ENCODE measurements around the gene SLC25A47.
"Not testable (repeated sequence)": the region's sequence is repeated elsewhere in the genome, so short reads cannot be mapped to it uniquely, and the experiment has no call there.

Gene SLC25A47

DNA sequence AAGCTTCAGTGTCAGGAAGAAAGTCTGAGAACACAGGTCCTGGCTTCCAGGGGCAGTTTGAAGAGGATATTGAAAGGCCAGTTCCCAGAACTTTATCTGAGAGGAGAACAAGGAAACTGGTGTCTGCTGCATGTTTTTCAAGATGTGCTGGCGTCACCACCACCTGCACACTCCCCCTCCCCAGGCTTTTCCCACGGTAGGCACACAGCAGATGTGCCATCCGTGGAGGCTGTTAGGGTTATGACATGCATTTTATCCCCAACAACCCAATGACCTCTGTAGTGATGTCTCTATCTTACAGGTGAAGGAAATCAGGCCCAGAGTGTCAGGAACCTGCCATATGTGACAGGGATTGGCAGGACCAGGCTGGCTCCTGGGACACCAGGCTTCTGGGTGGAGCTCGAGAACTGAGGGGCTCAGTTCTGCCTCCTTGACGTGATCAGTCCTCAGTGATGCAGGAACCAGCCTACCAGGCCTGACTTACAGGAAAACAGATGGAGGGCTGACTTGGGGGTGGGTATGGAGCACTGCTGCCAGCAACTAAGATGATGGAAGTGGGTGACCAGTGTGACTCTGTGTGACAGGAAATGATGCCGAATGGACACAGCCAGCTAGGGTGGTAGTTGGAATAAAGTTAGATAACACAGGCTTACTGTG is 16.8 kb downstream of the SLC25A47 start:
- H3K4me3 ChIP-seq (ENCODE audit: low read depth, low read length) = no peak overlapping the region
- no peak for DNase-seq (ENCODE audit: low read depth)

DNA sequence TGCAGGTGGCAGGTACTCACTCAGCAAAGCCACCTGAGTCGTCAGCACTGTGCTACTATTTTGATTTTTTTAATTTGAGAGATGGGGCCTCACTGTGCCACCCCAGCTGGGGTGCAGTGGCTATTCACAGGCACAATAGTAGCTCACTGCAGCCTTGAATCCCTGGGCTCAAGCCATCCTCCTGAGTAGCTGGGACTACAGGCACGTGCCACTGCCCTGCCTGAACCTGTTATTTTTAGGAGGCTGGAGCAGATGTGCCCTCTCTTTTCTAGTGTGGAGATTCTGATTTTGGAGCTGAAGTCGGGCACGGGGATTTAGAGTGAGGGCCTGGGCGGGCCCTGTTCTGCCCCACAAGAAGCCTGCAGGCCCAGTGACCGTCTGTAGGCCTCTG is 17.3 kb downstream of the SLC25A47 start:
- DNase-seq (ENCODE audit: low read depth) = no peak
- no peak overlapping the region for H3K4me3 ChIP-seq (ENCODE audit: low read depth, low read length)

- peak; percentile 10 for DNase-seq (ENCODE audit: low read depth)
These were observed 18.3 kb downstream of the SLC25A47 start for GRCh38 chr14:100341301-100342031.

GRCh38 chr14:100342195-100342594 is 19.1 kb downstream of the SLC25A47 start:
- no peak for DNase-seq (ENCODE audit: low read depth)
- no peak overlapping the region for H3K4me3 ChIP-seq (ENCODE audit: low read depth, low read length)

More at GRCh38 chr14:100341301-100342031, 18.3 kb downstream of the SLC25A47 start:
- no peak overlapping the region for H3K4me3 ChIP-seq (ENCODE audit: low read depth, low read length)

DNA sequence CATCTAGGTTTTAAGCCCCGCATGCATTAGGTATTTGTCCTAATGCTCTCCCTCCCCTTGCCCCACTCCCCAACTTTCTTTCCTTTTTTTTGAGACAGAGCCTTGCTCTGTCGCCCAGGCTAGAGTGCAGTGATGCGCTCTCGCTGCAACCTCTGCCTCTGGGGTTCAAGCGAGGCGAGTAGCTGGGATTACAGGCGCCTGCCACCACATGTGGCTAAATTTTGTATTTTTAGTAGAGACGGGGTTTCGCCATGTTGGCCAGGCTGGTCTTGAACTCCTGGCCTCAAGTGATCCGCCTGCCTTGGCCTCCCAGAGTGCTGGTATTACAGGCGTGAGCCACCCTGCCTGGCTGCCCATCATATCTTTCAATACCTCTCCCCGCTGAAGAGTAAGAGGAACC is 19.7 kb downstream of the SLC25A47 start:
- H3K4me3 ChIP-seq (ENCODE audit: low read depth, low read length); DNase-seq (ENCODE audit: low read depth): not testable (repeated sequence)

DNA sequence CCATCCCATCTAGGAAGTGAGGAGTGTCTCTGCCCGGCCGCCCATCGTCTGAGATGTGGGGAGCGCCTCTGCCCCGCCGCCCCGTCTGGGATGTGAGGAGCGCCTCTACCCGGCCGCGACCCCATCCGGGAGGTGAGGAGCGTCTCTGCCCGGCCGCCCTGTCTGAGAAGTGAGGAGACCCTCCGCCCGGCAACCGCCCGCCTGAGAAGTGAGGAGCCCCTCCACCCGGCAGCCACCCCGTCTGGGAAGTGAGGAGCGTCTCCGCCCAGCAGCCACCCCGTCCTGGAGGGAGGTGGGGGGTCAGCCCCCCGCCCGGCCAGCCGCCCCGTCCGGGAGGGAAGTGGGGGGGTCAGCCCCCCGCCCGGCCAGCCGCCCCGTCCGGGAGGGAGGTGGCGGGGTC is 21.5 kb downstream of the SLC25A47 start:
- not testable (repeated sequence) for H3K4me3 ChIP-seq (ENCODE audit: low read depth, low read length); DNase-seq (ENCODE audit: low read depth)

GRCh38 chr14:100345711-100346110 is 22.6 kb downstream of the SLC25A47 start:
- no peak overlapping the region for H3K4me3 ChIP-seq (ENCODE audit: low read depth, low read length)
- no peak for DNase-seq (ENCODE audit: low read depth)

- DNase-seq (ENCODE audit: low read depth) = no peak
- no peak overlapping the region for H3K4me3 ChIP-seq (ENCODE audit: low read depth, low read length)
These were observed 23.4 kb downstream of the SLC25A47 start for GRCh38 chr14:100346306-100347091.

- no peak overlapping the region for H3K4me3 ChIP-seq (ENCODE audit: low read depth, low read length)
- DNase-seq (ENCODE audit: low read depth) = no peak
These were observed 25.2 kb downstream of the SLC25A47 start for GRCh38 chr14:100348253-100348729.

DNA sequence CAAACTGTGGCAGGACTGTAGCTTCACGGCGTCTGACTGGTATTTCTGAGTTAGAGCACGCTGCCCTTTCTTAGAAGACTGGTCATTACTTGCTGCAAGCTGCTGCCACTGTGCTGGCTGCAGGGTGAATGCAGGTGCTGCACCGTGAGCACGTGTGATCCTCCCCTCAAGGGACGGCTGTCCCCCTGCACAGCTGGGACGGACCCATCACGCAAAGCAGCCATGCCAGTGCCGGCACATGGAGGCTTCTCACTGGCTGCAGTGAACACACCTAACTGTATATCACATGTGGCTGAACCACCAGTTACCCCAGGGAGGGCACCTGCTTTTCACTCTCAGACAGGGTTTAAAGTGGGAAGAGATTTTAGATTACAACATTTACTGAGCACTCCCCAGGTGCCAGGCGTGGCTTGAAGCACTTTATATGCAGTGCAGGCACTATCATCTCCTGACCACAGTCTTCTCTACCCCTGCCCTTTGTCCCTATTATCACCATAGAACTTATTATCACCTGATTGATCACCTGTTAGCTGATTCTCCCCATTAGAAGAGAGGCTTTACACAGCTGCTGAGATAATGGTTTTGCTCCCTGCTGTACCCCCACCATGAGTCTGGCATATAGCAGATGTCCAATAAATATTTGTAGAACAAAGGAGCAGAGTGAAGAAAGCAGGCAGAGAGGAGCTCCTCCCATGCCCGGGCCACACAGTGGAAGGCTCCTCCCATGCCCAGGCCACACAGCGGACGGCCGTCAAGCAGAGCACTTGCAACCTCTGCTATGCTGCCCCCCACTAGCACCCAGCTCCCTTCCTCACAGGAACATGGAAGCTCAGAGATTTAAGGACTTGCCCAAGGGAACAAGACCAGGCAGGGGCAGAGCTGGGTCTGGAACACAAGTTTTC is 25.9 kb downstream of the SLC25A47 start:
- no peak overlapping the region for H3K4me3 ChIP-seq (ENCODE audit: low read depth, low read length)
- DNase-seq (ENCODE audit: low read depth) = no peak

GRCh38 chr14:100350276-100350926 is 27.3 kb downstream of the SLC25A47 start:
- H3K4me3 ChIP-seq (ENCODE audit: low read depth, low read length) = no peak overlapping the region
- DNase-seq (ENCODE audit: low read depth) = no peak

DNA sequence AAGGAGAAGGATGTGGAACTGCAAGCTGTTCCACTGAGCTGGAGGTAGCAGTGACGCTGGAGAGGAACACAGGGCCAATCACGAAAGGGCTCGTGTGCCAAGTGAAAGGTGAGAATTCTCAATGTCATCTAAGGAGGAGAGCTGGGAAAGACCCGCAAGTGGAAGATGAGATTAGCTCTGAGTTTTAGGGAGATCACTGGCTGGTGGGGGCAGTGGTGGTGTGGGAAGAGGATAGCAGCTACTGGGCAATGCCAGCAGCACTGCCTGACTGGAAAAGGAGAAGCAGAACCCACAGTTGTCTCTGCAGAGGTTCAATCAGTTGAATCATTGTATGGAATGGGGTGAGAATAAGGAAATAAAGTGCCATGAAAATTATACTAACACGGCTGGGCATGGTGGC is 27.8 kb downstream of the SLC25A47 start:
- H3K4me3 ChIP-seq (ENCODE audit: low read depth, low read length) = no peak overlapping the region
- DNase-seq (ENCODE audit: low read depth) = no peak

DNA sequence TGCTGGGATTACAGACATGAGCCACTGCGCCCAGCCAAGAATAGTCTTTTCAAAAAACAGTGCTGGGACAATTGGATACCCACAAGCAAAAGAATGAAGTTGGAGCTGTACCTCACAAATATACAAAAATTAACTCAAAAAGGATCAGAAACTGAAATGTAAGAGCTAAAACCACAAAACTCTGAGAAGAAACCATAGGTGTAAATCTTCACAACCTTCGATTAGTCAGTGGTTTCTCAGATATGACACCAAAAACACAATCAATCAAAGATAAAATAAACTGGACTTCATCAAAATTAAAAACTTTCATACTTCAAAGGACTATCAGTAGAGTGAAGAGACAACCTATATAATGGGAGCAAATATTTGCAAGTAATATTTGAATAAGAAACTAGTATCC is 35.3 kb downstream of the SLC25A47 start:
- DNase-seq (ENCODE audit: low read depth) = no peak
- no peak overlapping the region for H3K4me3 ChIP-seq (ENCODE audit: low read depth, low read length)

DNA sequence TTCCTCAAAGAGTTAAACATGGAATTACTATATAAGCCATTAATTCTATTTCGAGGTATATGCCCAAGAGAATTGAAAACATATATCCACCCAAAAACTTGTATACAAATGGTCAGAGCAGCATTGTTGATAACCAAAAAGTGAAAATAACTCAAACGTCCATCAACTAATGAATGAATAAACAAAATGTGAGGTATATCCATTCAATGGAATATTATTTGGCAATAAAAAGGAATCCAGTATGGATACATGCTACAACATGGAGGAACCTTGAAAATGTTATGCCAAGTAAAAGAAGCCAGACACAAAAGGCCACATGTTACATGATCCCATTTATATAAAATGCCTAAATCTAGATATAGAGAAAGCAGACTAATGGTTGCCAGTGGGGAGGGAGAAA is 36.0 kb downstream of the SLC25A47 start:
- DNase-seq (ENCODE audit: low read depth) = no peak
- no peak overlapping the region for H3K4me3 ChIP-seq (ENCODE audit: low read depth, low read length)

DNA sequence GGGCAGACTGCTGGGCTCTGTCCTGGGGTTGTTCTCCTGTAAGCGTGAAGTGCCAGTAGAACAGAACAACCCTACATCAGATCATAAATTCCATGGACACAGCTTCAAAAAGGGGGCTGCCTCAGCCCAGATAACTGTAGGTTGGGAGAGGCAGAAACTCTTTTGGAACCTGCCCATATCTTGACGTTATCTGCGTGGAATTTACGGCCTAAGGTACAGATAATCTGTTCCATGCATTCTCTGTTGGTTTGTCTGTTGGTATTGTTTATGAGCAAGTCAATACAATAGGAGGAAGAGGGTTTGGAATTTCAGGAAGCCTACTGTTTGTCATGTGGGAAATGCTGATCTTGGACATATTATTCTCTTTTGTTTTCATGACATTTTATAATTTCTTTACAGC is 36.7 kb downstream of the SLC25A47 start:
- DNase-seq (ENCODE audit: low read depth) = no peak
- no peak overlapping the region for H3K4me3 ChIP-seq (ENCODE audit: low read depth, low read length)

GRCh38 chr14:100361626-100362025 is 38.5 kb downstream of the SLC25A47 start:
- no peak for DNase-seq (ENCODE audit: low read depth)
- no peak overlapping the region for H3K4me3 ChIP-seq (ENCODE audit: low read depth, low read length)

DNA sequence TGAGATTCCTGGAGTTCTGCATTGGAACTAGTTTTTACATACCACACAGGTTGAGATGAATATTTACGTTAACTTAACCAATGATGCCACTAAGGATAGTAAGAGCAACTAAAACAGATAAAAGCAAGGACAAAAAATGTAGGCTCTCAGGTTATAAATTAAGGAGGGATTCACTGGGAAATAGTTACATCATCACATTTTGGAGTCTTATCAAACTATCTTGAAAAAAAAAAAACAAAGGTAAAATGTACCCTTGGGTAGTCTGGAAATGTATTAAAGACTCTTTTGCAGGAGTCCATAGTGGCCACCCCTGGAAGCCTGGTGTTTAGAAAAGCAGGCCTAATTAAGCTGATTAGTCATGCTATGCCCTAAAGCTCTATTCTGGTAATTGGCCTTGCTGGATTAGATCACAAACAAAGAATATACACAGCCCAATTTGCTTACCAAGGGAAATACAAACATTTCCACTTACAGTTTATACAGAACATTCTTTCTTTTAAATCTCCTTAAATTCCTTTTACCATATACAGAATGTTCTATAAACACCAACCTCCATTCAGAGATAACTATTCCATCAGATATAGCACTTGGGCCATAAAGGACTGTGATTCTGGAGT is 39.3 kb downstream of the SLC25A47 start:
- no peak for DNase-seq (ENCODE audit: low read depth)
- no peak overlapping the region for H3K4me3 ChIP-seq (ENCODE audit: low read depth, low read length)

GRCh38 chr14:100363053-100363452 is 39.9 kb downstream of the SLC25A47 start:
- DNase-seq (ENCODE audit: low read depth) = no peak
- H3K4me3 ChIP-seq (ENCODE audit: low read depth, low read length) = no peak overlapping the region
